GM18909 (cell line): ENCODE data around the gene MLPH.

Experiments used
- ATAC-seq: cut with Tn5 transposase; IDR thresholded peaks from one replicate; pipeline ENCODE4 v1.9.1; 2021; ENCODE audit warnings: mild to moderate bottlenecking; ENCODE audit not compliant: unreplicated experiment, poor library complexity

The MLPH gene

GRCh38 chr2:237515621-237516275 lies 28.7 kb downstream of the MLPH start:
- no peak for ATAC-seq

GRCh38 chr2:237517163-237517562 lies 30.1 kb downstream of the MLPH start:
- ATAC-seq = no peak

- ATAC-seq = no peak
Measured at GRCh38 chr2:237517990-237518389, 30.9 kb downstream of the MLPH start.

- no peak for ATAC-seq
Measured at GRCh38 chr2:237519506-237520245, 32.6 kb downstream of the MLPH start.

GRCh38 chr2:237520290-237520689 lies 33.2 kb downstream of the MLPH start:
- no peak for ATAC-seq

GRCh38 chr2:237524631-237525030 lies 37.6 kb downstream of the MLPH start:
- ATAC-seq = no peak

- ATAC-seq = no peak
Measured at GRCh38 chr2:237525559-237526157, 38.6 kb downstream of the MLPH start.

GRCh38 chr2:237527233-237527632 lies 40.2 kb downstream of the MLPH start:
- ATAC-seq = no peak

GRCh38 chr2:237527766-237528165 lies 40.7 kb downstream of the MLPH start:
- ATAC-seq = no peak

- ATAC-seq = peak; percentile 65
Measured at GRCh38 chr2:237529452-237530402, 42.7 kb downstream of the MLPH start.

- no peak for ATAC-seq
Measured at GRCh38 chr2:237530472-237531433, 43.7 kb downstream of the MLPH start.

- ATAC-seq = no peak
Measured at GRCh38 chr2:237532160-237532559, 45.1 kb downstream of the MLPH start.

GRCh38 chr2:237533668-237534161 lies 46.7 kb downstream of the MLPH start:
- no peak for ATAC-seq

- no peak for ATAC-seq
Measured at GRCh38 chr2:237534380-237534779, 47.3 kb downstream of the MLPH start.

- ATAC-seq = no peak
Measured at GRCh38 chr2:237535385-237536082, 48.5 kb downstream of the MLPH start.

- no peak for ATAC-seq
Measured at GRCh38 chr2:237536083-237536415, 49.0 kb downstream of the MLPH start.

- ATAC-seq = no peak
Measured at GRCh38 chr2:237536617-237537016, 49.6 kb downstream of the MLPH start.

- no peak for ATAC-seq
Measured at GRCh38 chr2:237538001-237538720, 51.1 kb downstream of the MLPH start.
